Osteoblast (primary cell): ENCODE results near the gene AKAP13. TPM values are rescaled to one million over a fixed set of nuclear protein-coding genes. Genes with fewer than 3 reads are reported as not detected.

Experiments used
- DNase-seq: peaks from one replicate; pipeline ENCODE4 v3.0.0; 2011; ENCODE audit warnings: low spot score, mixed read lengths; ENCODE audit not compliant: insufficient read length; ENCODE audit errors: missing footprints
- H2AFZ ChIP-seq: 2 replicates; pipeline ENCODE4 v1.6.0; 2011; ENCODE audit warnings: mild to moderate bottlenecking, low read length
- H3K27ac ChIP-seq: 2 replicates; pipeline ENCODE4 v1.5.1; 2011; ENCODE audit warnings: mild to moderate bottlenecking, low read depth, low read length, moderate library complexity
- H3K27me3 ChIP-seq: 2 replicates; pipeline ENCODE4 v1.6.0; 2012; ENCODE audit warnings: mild to moderate bottlenecking, control low read depth, inconsistent platforms, low read length, moderate library complexity; ENCODE audit not compliant: insufficient read depth
- H3K36me3 ChIP-seq: 2 replicates; pipeline ENCODE4 v1.5.1; 2011; ENCODE audit warnings: mild to moderate bottlenecking, low read length, control low read depth, moderate library complexity; ENCODE audit not compliant: insufficient read depth
- H3K4me1 ChIP-seq: 2 replicates; pipeline ENCODE4 v1.5.1; 2011; ENCODE audit warnings: mild to moderate bottlenecking, low read length, control low read depth, moderate library complexity; ENCODE audit not compliant: insufficient read depth
- H3K4me2 ChIP-seq: 2 replicates; pipeline ENCODE4 v1.6.0; 2011; ENCODE audit warnings: mild to moderate bottlenecking, low read length; ENCODE audit not compliant: insufficient read depth
- H3K4me3 ChIP-seq: fragments of 200-600 bp; sonication (generic); 3 replicates; pipeline ENCODE4 v1.5.1; 2012; ENCODE audit warnings: mild to moderate bottlenecking, low read length, inconsistent platforms; ENCODE audit not compliant: insufficient read depth
- H3K79me2 ChIP-seq: 2 replicates; pipeline ENCODE4 v1.6.0; 2012; ENCODE audit warnings: mild to moderate bottlenecking, low read length, control low read depth, inconsistent platforms; ENCODE audit not compliant: insufficient read depth
- H3K9me3 ChIP-seq: 2 replicates; pipeline ENCODE4 v1.5.1; 2011; ENCODE audit warnings: low read depth, low read length, control low read depth
- H4K20me1 ChIP-seq: 2 replicates; pipeline ENCODE4 v1.6.0; 2012; ENCODE audit warnings: mild to moderate bottlenecking, low read length, control low read depth; ENCODE audit not compliant: insufficient read depth
- CTCF ChIP-seq: IDR thresholded peaks from 2 replicates; pipeline ENCODE4 v1.5.1; 2011; ENCODE audit warnings: mild to moderate bottlenecking, low read depth, low read length, moderate library complexity; ENCODE audit errors: extremely low read depth
- total RNA-seq: library from RNA; depleted of rRNA; stranded (reverse); fragments of >200 nt; gene quantifications from 2 replicates; pipeline ENCODE4 v1.2.3, GENCODE V29; 2012

The AKAP13 gene
- total RNA-seq, 1 donor: 77.1 TPM

- no peak for DNase-seq
- TF ChIP-seq CTCF: no peak
- no peaks in the 10 kb centered on the region for H3K36me3 ChIP-seq
- peak overlapping the region; percentile 77 for H3K27ac ChIP-seq
- H3K4me2 ChIP-seq: peak overlapping the region; percentile 26
- peaks cover 17% of the 10 kb centered on the region for H3K4me1 ChIP-seq
- H3K27me3 ChIP-seq: no peaks in the 10 kb centered on the region
- no peak overlapping the region for H3K4me3 ChIP-seq
- no peaks in the 10 kb centered on the region for H3K9me3 ChIP-seq
- H4K20me1 ChIP-seq: no peaks in the 10 kb centered on the region
- no peak overlapping the region for H2AFZ ChIP-seq
- H3K79me2 ChIP-seq: peaks cover 10% of the 10 kb centered on the region
These were observed 227.4 kb downstream of the AKAP13 start for GRCh38 chr15:85607842-85608241.

GRCh38 chr15:85609492-85609891, 229.1 kb downstream of the AKAP13 start:
- Histone ChIP-seq H3K36me3 (no peaks in the 10 kb centered on the region), H4K20me1 (no peaks in the 10 kb centered on the region), H3K4me3 (no peak overlapping the region), H2AFZ (no peak overlapping the region), H3K4me2 (no peak overlapping the region), H3K27me3 (no peaks in the 10 kb centered on the region), H3K4me1 (peaks cover 26% of the 10 kb centered on the region), H3K9me3 (no peaks in the 10 kb centered on the region), H3K27ac (no peak overlapping the region), H3K79me2 (peaks cover 10% of the 10 kb centered on the region)
- no peak for DNase-seq
- no peak for TF ChIP-seq CTCF

GRCh38 chr15:85611361-85611760, 231.0 kb downstream of the AKAP13 start:
- Histone ChIP-seq H4K20me1 (no peaks in the 10 kb centered on the region), H2AFZ (no peak overlapping the region), H3K4me2 (no peak overlapping the region), H3K27me3 (no peaks in the 10 kb centered on the region), H3K36me3 (no peaks in the 10 kb centered on the region), H3K9me3 (no peaks in the 10 kb centered on the region), H3K4me1 (peaks cover 31% of the 10 kb centered on the region), H3K27ac (no peak overlapping the region), H3K79me2 (peaks cover 12% of the 10 kb centered on the region), H3K4me3 (no peak overlapping the region)
- DNase-seq: no peak
- no peak for TF ChIP-seq CTCF

- peak overlapping the region; percentile 66 for H2AFZ ChIP-seq
- no peak for TF ChIP-seq CTCF
- peaks cover 12% of the 10 kb centered on the region for H3K79me2 ChIP-seq
These were observed 233.7 kb downstream of the AKAP13 start for GRCh38 chr15:85614059-85614458.

More at GRCh38 chr15:85614059-85614458, 233.7 kb downstream of the AKAP13 start:
- H3K27me3 ChIP-seq: no peaks in the 10 kb centered on the region
- no peaks in the 10 kb centered on the region for H3K36me3 ChIP-seq
- peak overlapping the region; percentile 47 for H3K27ac ChIP-seq
- peaks cover 37% of the 10 kb centered on the region for H3K4me1 ChIP-seq
- no peaks in the 10 kb centered on the region for H4K20me1 ChIP-seq
- H3K9me3 ChIP-seq: no peaks in the 10 kb centered on the region
- peak overlapping the region; percentile 69 for H3K4me2 ChIP-seq
- DNase-seq: no peak
- peak overlapping the region; percentile 54 for H3K4me3 ChIP-seq
